Loucy (cell line): ENCODE measurements around the gene CDH22.

Experiments used
- CTCF ChIP-seq: fragments of 200-600 bp; sonication (generic); conservative IDR thresholded peaks from 2 replicates; pipeline ENCODE4 v1.5.1; 2014; ENCODE audit warnings: mild to moderate bottlenecking, antibody characterized with exemption, low read length
- EZH2phosphoT487 ChIP-seq: fragments of 200-600 bp; IDR thresholded peaks from 2 replicates; pipeline ENCODE4 v1.6.1; 2018; ENCODE audit warnings: antibody characterized with exemption, mild to moderate bottlenecking, moderate library complexity, borderline replicate concordance

DNA sequence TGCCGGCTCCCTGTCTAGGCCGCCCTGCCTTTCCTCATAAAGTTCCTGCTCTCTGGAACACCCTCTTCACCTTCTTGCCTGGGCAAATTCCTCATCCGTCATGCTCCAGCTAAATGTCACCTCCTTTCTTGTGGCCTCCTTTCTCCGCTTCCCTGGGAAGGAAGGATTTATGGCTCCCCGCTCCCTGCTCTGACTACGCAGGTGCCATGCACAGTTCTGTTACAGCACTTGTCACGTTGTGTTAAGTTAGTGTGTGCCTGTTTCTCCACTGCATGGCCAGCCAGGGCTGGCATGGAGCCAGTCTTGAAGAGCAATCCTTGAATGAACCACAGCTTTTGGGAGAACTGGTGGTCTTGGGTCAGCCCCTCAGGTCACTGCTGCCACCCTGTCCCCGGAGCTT lies 128.4 kb downstream of the CDH22 start:
- TF ChIP-seq CTCF (no peak), EZH2phosphoT487 (no peak)
